GM12878 (cell line): ENCODE measurements around the gene DYSF.

Experiments used
- CBFB ChIP-seq: IDR thresholded peaks from 2 replicates; pipeline ENCODE4 v1.6.1; 2016; ENCODE audit warnings: antibody characterized with exemption, low read depth
- CHD1 ChIP-seq: IDR thresholded peaks from 2 replicates; pipeline ENCODE4 v1.6.1; 2012; ENCODE audit warnings: low read depth, low read length, improper control_type of control experiment
- ESRRA ChIP-seq: IDR thresholded peaks from 2 replicates; pipeline ENCODE4 v1.6.1; 2012; ENCODE audit warnings: mild to moderate bottlenecking, low read length, improper control_type of control experiment
- FOXM1 ChIP-seq: IDR thresholded peaks from 2 replicates; pipeline ENCODE4 v1.6.1; 2012; ENCODE audit warnings: low read depth, mild to moderate bottlenecking, inconsistent platforms, low read length, moderate library complexity
- HCFC1 ChIP-seq: fragments of 150-350 bp; IDR thresholded peaks from 2 replicates; pipeline ENCODE4 v1.6.1; 2014; ENCODE audit warnings: low read length
- NFXL1 ChIP-seq: fragments of 450-650 bp; IDR thresholded peaks from 2 replicates; pipeline ENCODE4 v1.6.1; 2017; ENCODE audit warnings: antibody characterized with exemption, mild to moderate bottlenecking, borderline replicate concordance
- NR2C2 ChIP-seq: IDR thresholded peaks from 2 replicates; pipeline ENCODE4 v1.6.1; 2011; ENCODE audit warnings: borderline replicate concordance, low read depth; ENCODE audit not compliant: control insufficient read depth, insufficient read length
- POLR2A ChIP-seq: IDR thresholded peaks from 2 replicates; pipeline ENCODE4 v1.6.1; 2011; ENCODE audit warnings: low read depth, mild to moderate bottlenecking, low read length
- POLR2AphosphoS5 ChIP-seq: IDR thresholded peaks from 2 replicates; pipeline ENCODE4 v1.6.1; 2011; ENCODE audit warnings: mild to moderate bottlenecking, low read length, inconsistent platforms
- SP1 ChIP-seq: IDR thresholded peaks from one replicate; pipeline ENCODE4 v1.6.1; 2011; ENCODE audit warnings: low read depth, low read length
- TF ChIP-seq, protein P1 (sequence below), 3 experiments: IDR thresholded peaks in 2 of 3; conservative IDR thresholded peaks in 1 of 3; 2 replicates each; pipeline ENCODE4 v1.5.1; 2011; ENCODE audit warnings: low read depth in 3 of 3, low read length in 3 of 3, mild to moderate bottlenecking in 3 of 3, control low read depth in 2 of 3, moderate library complexity in 2 of 3, inconsistent platforms in 1 of 3, mixed read lengths in 1 of 3; ENCODE audit not compliant: control insufficient read depth in 2 of 3, insufficient read depth in 1 of 3; ENCODE audit errors: extremely low read depth in 1 of 3
- TF ChIP-seq, protein P2 (sequence below): IDR thresholded peaks from 2 replicates; pipeline ENCODE4 v1.6.1; 2012; ENCODE audit warnings: low read length, inconsistent platforms
- TF ChIP-seq, protein P3 (sequence below): IDR thresholded peaks from 2 replicates; pipeline ENCODE4 v1.6.1; 2011; ENCODE audit warnings: mild to moderate bottlenecking, low read depth, low read length, moderate library complexity; ENCODE audit not compliant: insufficient replicate concordance

DNA sequence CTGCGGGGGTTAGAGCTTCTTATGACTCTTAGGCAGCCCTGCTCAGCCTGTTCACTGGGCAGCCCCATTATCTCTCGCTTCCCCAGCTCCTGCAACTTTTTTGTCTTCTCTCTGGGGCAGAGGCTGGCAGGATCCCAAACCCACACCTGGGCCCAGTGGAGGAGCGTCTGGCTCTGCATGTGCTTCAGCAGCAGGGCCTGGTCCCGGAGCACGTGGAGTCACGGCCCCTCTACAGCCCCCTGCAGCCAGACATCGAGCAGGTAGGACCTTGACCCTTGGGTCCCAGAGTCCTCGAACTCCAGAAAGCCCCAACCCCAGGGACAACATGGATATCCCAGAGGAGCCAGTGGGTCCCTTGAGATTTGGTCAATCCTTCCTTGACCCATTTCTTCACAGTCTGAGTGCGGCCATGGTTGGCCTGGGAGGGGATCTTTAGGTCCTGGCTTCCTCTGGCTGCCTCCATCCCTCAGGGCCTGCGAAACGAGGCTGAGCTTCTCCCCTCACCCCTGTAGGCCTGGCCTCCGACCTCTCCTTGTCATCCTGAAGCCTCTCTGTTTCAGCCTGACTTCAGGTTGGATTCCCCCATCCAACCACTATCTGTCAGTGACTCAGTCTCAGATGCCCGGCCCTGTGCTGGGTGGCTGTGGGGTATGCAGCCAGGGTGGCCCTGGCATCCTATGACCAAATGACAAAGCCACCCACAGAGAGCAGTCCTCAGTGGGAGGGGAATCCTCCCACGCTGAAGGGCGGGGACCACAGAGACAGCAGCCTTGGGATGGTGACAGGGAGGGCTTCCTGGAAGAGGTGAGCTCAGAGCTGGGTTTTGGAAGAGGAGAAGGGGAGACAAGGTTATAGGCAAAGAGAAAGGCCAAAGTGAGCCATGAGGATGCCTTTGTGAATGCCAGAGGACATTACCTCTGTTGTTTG, 214.2 kb downstream of the DYSF start:
- TF ChIP-seq, protein P1, sequence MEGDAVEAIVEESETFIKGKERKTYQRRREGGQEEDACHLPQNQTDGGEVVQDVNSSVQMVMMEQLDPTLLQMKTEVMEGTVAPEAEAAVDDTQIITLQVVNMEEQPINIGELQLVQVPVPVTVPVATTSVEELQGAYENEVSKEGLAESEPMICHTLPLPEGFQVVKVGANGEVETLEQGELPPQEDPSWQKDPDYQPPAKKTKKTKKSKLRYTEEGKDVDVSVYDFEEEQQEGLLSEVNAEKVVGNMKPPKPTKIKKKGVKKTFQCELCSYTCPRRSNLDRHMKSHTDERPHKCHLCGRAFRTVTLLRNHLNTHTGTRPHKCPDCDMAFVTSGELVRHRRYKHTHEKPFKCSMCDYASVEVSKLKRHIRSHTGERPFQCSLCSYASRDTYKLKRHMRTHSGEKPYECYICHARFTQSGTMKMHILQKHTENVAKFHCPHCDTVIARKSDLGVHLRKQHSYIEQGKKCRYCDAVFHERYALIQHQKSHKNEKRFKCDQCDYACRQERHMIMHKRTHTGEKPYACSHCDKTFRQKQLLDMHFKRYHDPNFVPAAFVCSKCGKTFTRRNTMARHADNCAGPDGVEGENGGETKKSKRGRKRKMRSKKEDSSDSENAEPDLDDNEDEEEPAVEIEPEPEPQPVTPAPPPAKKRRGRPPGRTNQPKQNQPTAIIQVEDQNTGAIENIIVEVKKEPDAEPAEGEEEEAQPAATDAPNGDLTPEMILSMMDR (IDR thresholded peaks at IDR 0.05 in 2 of 3, conservative IDR thresholded peaks at IDR 0.05 in 1 of 3; ENCODE audit: control insufficient read depth in 2 of 3, extremely low read depth in 1 of 3, insufficient read depth in 1 of 3, low read depth in 3 of 3, low read length in 3 of 3), result no peak
- TF ChIP-seq FOXM1 (no peak), POLR2A (no peak), ESRRA (no peak), NR2C2 (no peak), POLR2AphosphoS5 (no peak), HCFC1 (no peak), CBFB (no peak), SP1 (no peak), CHD1 (no peak), NFXL1 (no peak)
- TF ChIP-seq, protein P2, sequence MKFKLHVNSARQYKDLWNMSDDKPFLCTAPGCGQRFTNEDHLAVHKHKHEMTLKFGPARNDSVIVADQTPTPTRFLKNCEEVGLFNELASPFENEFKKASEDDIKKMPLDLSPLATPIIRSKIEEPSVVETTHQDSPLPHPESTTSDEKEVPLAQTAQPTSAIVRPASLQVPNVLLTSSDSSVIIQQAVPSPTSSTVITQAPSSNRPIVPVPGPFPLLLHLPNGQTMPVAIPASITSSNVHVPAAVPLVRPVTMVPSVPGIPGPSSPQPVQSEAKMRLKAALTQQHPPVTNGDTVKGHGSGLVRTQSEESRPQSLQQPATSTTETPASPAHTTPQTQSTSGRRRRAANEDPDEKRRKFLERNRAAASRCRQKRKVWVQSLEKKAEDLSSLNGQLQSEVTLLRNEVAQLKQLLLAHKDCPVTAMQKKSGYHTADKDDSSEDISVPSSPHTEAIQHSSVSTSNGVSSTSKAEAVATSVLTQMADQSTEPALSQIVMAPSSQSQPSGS, result no peak
- TF ChIP-seq, protein P3, sequence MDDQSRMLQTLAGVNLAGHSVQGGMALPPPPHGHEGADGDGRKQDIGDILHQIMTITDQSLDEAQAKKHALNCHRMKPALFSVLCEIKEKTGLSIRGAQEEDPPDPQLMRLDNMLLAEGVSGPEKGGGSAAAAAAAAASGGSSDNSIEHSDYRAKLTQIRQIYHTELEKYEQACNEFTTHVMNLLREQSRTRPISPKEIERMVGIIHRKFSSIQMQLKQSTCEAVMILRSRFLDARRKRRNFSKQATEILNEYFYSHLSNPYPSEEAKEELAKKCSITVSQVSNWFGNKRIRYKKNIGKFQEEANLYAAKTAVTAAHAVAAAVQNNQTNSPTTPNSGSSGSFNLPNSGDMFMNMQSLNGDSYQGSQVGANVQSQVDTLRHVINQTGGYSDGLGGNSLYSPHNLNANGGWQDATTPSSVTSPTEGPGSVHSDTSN, result no peak
